AG20443 (cell line): ENCODE measurements around the gene KIAA1755.

Experiments used
- DNase-seq: peaks from one replicate; pipeline ENCODE4 v3.0.0; 2012; ENCODE audit warnings: low spot score, mixed read lengths

The KIAA1755 gene

GRCh38 chr20:38166703-38167233, 93.8 kb downstream of the KIAA1755 start:
- DNase-seq = no peak

DNA sequence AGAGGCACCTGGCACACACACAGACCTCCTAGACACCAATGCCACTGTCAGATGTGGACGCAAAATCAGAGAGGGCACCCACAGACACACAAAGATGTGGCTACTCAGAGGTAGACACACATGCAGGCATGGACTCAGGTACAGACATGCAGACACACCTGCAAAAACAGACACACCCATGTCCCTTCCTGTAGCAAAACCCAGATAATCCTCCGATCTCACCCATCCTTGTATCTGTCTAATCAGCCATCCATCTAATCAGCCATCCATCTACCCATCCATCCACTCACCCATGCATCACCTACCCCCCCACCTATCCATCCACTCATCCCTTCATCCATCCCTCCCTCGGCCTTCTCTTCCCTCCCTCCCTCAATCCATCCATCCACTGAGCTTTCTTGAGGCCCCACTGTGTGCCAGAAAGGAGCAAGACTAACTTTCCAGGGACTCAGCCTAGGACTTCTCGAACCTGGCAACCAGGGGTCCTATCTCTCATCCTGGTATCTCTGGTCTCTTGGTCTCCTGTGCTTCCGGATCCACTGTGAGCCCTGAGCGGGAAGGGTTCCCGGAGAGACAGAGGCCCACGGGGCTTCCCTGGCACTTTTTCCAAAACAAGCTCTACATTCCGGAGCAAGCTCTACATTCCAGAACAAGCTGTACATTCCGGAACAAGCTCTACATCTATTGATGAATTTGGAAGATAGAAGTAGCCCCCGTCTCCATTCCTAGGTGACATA, 94.4 kb downstream of the KIAA1755 start:
- DNase-seq = no peak

DNA sequence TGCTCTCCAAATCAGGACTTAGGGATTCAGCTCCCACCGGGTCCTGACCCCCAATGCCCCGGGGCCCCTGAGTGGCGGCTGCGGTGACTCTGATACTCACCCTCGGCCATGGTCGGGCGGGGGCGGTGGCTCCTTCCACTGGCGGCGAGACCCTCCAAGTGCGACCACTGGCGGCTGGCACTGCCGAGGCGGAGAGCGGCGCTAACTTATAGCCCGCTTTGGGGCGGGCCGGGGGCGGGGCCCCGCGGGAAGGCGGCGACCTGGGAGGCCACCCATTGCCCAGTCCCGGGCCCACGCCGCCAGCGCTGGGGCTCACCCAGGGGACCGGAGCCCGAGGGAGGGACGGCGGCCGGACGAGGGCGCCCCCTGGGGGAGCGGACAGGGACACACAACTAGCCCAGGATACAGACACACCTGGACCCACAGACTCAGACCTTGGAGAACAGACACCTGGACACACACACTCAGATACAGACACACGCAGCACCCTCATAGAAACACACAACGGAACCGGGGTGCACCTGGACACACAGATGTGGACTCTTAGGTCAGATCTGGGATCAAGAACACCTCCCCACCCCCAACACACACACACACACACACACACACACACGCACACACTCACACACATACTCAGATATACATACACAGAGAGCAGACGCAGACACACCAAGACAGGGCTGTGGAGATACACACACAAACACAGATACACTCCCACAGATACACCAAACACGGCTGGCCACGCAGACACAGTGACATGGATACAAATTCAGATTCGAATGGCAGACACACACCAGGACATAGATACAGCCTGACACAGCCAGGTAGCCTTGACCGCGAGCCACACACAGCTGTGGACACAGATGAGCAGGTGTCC, 95.2 kb downstream of the KIAA1755 start, which contains the start of gene TGM2:
TSS of gene TGM2 (minus strand) at position 182 of the 877 bp plus-strand sequence. CDS start at position 110, 72 bp downstream.
- DNase-seq = peak; percentile 79

- no peak for DNase-seq
Measured at GRCh38 chr20:38164624-38165088, 95.9 kb downstream of the KIAA1755 start.

- DNase-seq = no peak
Measured at GRCh38 chr20:38164069-38164468, 96.5 kb downstream of the KIAA1755 start.

DNA sequence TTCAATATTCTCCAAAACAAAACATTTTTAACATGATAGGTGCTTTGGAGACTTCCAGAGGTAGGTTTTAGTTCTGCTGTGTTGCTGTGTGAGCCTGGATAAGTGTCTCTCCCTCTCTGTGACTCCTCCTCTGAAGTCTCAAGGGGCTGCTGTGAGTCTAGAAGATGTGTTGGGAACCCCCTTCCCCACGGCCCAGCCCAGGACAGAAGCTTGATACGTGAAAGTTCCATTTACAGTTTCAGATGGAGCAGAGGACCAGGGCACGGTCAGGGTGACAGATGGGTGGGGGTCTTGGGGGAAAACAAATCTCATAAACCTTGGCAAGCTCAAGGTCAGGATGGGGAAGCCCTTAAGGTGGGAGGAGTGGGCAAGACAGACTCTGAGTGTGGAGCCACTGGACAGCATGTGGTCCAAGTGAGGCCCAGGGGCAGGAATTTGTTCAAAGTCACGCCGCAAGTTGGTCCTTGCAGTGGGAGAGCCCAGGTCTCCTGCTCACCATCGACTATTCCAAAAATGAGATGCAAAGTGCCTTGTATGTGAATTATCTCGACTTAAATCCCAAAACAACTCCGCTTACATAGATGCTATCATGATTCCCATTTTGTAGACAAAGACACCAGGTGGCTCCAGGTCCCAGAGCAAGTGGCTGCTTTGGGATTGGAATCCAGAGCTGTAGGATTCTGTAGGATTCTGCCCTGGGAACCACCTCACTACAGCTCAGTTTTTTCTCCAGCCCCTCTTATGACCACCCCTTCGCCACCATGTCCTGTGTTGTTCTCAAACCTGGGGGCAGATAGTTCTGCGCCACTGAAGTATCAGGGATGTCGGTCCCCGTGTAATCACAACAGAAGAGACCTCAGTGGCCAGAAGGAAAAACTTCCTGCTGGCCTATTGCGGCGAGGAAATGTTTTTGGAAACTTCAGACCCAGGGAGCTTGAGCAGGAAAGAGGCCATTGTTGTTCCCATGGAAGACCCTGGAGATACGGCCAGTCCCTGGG, 97.4 kb downstream of the KIAA1755 start:
- DNase-seq = no peak

DNA sequence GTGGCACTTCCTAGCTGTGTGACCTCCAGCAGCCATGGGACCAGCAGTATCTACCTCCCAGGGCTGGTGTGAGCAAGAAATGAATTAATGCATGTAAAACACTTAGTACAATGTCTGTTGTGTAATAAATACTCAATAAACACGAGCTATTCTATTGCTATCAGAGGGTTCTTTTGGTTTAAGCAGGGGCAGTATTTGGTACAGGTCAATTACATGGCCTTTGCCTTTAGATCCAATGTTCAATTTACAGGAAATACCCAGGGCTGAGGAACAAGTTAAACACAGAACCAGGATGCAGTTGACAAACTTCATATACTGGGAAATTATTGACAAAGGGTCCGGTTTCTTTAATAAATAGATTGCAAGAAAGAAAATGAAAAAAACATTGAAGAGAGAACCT, 98.4 kb downstream of the KIAA1755 start:
- DNase-seq = no peak

DNA sequence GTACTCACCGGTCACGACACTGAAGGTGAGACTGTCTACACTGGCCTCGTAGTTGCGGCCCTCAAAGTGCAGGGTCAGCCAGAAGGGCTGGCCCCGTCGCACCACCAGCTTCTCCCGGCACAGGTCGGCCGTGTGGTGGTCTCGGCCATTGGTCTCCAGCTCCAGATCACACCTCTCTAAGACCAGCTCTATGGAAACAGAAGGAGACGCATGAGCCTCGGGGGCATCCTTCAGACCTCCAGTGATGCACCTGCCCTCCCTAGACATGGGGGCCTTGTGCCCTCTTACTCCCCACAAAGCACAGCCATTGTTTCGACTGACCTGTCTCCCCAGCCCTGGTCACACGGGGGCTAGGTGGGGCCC, 99.1 kb downstream of the KIAA1755 start:
- DNase-seq = no peak
